ENCODE data around the gene APOBR. TPM values are rescaled to one million over a fixed set of nuclear protein-coding genes. Genes with fewer than 3 reads are reported as not detected.

The APOBR gene
- polyA plus RNA-seq, 3 donors, result 1.9 to 48.6 (median 3.8) TPM

GRCh38 chr16:28542646-28543045, 48.2 kb downstream of the APOBR start:
- H3K4me1 ChIP-seq (ENCODE audit: control insufficient read depth in 1 of 2, insufficient read depth in 2 of 2, low read length in 2 of 2), result peaks cover 30 to 49% of the 10 kb centered on the region in 2 donors
- H3K27ac ChIP-seq (ENCODE audit: low read depth in 1 of 2, low read length in 2 of 2), result peak overlapping the region; percentile 70 to 95
- intact Hi-C loops (cut with micrococcal nuclease), result no loop called here
- no peaks in the 10 kb centered on the region for H4K20me1 ChIP-seq (ENCODE audit: insufficient read depth, low read length)
- DNase-seq, result no peak
- H3K36me3 ChIP-seq (replicated peaks in 1 of 2; ENCODE audit: control insufficient read depth in 1 of 2, insufficient read depth in 2 of 2, low read length in 2 of 2), result no peaks in the 10 kb centered on the region
- peak overlapping the region; percentile 63 for H3K4me2 ChIP-seq (replicated peaks; ENCODE audit: extremely low read depth, low read length, poor library complexity, severe bottlenecking)
- peak overlapping the region; percentile 63 to 87 for H3K4me3 Mint-ChIP-seq
- no peaks in the 10 kb centered on the region for H3K27me3 ChIP-seq (ENCODE audit: control insufficient read depth in 2 of 2, insufficient read depth in 2 of 2, low read length in 2 of 2)
- no peaks in the 10 kb centered on the region for H3K79me2 ChIP-seq (ENCODE audit: insufficient read depth, low read length)
- H3K9me3 Mint-ChIP-seq, result peaks cover 0 to 2% (median 0%) of the 10 kb centered on the region in 7 donors
- peak overlapping the region; percentile 23 for H2AFZ ChIP-seq (ENCODE audit: insufficient read depth, low read depth, low read length, poor library complexity, severe bottlenecking)
- TF ChIP-seq CTCF (IDR thresholded peaks at IDR 0.05), result no peak
- peak overlapping the region in 1 of 3 experiments; percentile 55 for H3K4me3 ChIP-seq (replicated peaks in 1 of 3; ENCODE audit: low read depth in 2 of 3, low read length in 3 of 3)
- no peaks in the 10 kb centered on the region for H3K36me3 Mint-ChIP-seq
- 31% methylated on average over 7 of the region's 7 CpGs for WGBS (ENCODE audit: insufficient coverage)
- no peaks in the 10 kb centered on the region for H3K9me3 ChIP-seq (replicated peaks in 1 of 2; ENCODE audit: control insufficient read depth in 1 of 2, insufficient read depth in 1 of 2, low read length in 2 of 2)
- H3K27me3 Mint-ChIP-seq (ENCODE audit: low read depth in 3 of 3), result peaks cover 1 to 3% (median 1%) of the 10 kb centered on the region in 3 donors
- H3K4me1 Mint-ChIP-seq, result peaks cover 50% of the 10 kb centered on the region
- H3K27ac Mint-ChIP-seq, result peak overlapping the region; percentile 96 to 99 (median 99)
- peak overlapping the region; percentile 55 for H3K9ac ChIP-seq (ENCODE audit: insufficient read depth, low read length, poor library complexity, severe bottlenecking)

- H3K4me1 Mint-ChIP-seq, result peaks cover 46% of the 10 kb centered on the region
- peaks cover 30 to 46% of the 10 kb centered on the region in 2 donors for H3K4me1 ChIP-seq (ENCODE audit: control insufficient read depth in 1 of 2, insufficient read depth in 2 of 2, low read length in 2 of 2)
- peak overlapping the region; percentile 23 for H2AFZ ChIP-seq (ENCODE audit: insufficient read depth, low read depth, low read length, poor library complexity, severe bottlenecking)
- peak overlapping the region; percentile 55 for H3K9ac ChIP-seq (ENCODE audit: insufficient read depth, low read length, poor library complexity, severe bottlenecking)
- no peaks in the 10 kb centered on the region for H3K36me3 ChIP-seq (replicated peaks in 1 of 2; ENCODE audit: control insufficient read depth in 1 of 2, insufficient read depth in 2 of 2, low read length in 2 of 2)
- H3K27ac ChIP-seq (ENCODE audit: low read depth in 1 of 2, low read length in 2 of 2), result peak overlapping the region; percentile 70 to 95
- H3K4me3 ChIP-seq (replicated peaks in 1 of 3; ENCODE audit: low read depth in 2 of 3, low read length in 3 of 3), result peak overlapping the region in 2 of 3 experiments; percentile 10 to 55
- DNase-seq, result peak; percentile 86 to 92 (median 90)
- H3K79me2 ChIP-seq (ENCODE audit: insufficient read depth, low read length), result no peaks in the 10 kb centered on the region
- no peaks in the 10 kb centered on the region for H3K36me3 Mint-ChIP-seq
- 0% methylated on average over 1 of the region's 7 CpGs for WGBS (ENCODE audit: insufficient coverage)
- H3K27ac Mint-ChIP-seq, result peak overlapping the region; percentile 96 to 99 (median 99)
- no peaks in the 10 kb centered on the region for H4K20me1 ChIP-seq (ENCODE audit: insufficient read depth, low read length)
- no peaks in the 10 kb centered on the region for H3K9me3 Mint-ChIP-seq
- H3K9me3 ChIP-seq (replicated peaks in 1 of 2; ENCODE audit: control insufficient read depth in 1 of 2, insufficient read depth in 1 of 2, low read length in 2 of 2), result no peaks in the 10 kb centered on the region
- peak overlapping the region; percentile 63 to 87 for H3K4me3 Mint-ChIP-seq
- peak overlapping the region; percentile 63 for H3K4me2 ChIP-seq (replicated peaks; ENCODE audit: extremely low read depth, low read length, poor library complexity, severe bottlenecking)
- no peaks in the 10 kb centered on the region for H3K27me3 ChIP-seq (ENCODE audit: control insufficient read depth in 2 of 2, insufficient read depth in 2 of 2, low read length in 2 of 2)
- TF ChIP-seq CTCF (IDR thresholded peaks at IDR 0.05), result no peak
- intact Hi-C loops (cut with micrococcal nuclease), result no loop called here
- H3K27me3 Mint-ChIP-seq (ENCODE audit: low read depth in 3 of 3), result peaks cover 1 to 3% (median 2%) of the 10 kb centered on the region in 3 donors
Observed at GRCh38 chr16:28543072-28543471, 48.6 kb downstream of the APOBR start.

Measured in CD14-positive monocyte (primary cell).